ENCODE data around the gene LRP1B. TPM values are rescaled to one million over a fixed set of nuclear protein-coding genes. Genes with fewer than 3 reads are reported as not detected.

Gene LRP1B
- total and polyA plus RNA-seq, 2 donors (not counting 1 experiment from before 2014, with no cell fraction given), result not detected

DNA sequence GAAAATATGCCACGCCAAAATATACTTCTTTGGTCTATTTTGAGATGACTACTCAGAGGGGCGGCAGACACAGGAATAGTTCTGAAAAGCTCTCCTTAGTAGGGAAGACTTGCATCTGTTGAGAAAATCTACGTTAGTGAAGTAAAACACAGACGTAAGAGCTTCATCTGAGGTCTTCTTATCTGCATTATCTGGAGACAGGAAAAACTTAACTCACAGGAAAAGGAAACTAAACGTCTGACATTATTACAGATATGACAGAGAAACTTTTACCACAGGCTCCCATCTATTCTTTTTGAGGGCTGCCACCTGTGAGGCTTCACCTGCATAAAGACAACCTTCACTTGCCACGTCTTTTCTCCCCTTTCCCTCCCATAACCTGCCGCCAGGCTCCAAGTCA, 1295.7 kb downstream of the LRP1B start:
- no peaks in the 10 kb centered on the region for H3K27me3 Mint-ChIP-seq

DNA sequence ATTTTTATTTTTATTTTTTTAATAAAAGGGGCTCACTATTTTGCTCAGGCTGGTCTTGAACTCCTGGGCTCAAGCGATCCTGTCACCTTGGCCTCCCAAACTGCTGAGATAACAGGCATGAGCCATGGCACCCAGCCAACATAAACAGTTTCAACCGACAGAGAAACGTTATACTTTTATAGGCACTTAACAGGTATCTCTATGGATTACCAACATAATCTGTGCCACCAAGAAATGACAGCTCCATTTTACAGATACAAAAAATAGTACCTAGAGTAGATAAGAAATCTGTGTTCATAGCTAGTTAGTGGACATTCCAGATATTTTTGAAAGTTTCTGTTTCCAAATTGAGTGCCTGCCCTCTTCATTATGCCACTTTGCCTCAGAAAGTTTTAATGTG, 1316.7 kb downstream of the LRP1B start:
- no peak for DNase-seq
- Histone ChIP-seq H3K4me2 (replicated peaks; ENCODE audit: low read depth, low read length, poor library complexity, severe bottlenecking) (no peak overlapping the region), H3K27me3 (replicated peaks in 1 of 4; ENCODE audit: control extremely low read depth in 1 of 4, control insufficient read depth in 3 of 4, insufficient read depth in 4 of 4, low read length in 3 of 4) (no peaks in the 10 kb centered on the region), H3K27ac (ENCODE audit: low read length in 2 of 2) (no peak overlapping the region), H3K9me3 (ENCODE audit: control extremely low read depth in 1 of 3, control insufficient read depth in 2 of 3, insufficient read depth in 1 of 3, low read length in 2 of 3) (no peaks in the 10 kb centered on the region), H3K36me3 (replicated peaks in 1 of 2; ENCODE audit: control extremely low read depth in 1 of 2, control insufficient read depth in 1 of 2, extremely low read depth in 1 of 2, insufficient read depth in 2 of 2, low read length in 1 of 2) (no peaks in the 10 kb centered on the region), H2AFZ (ENCODE audit: insufficient read depth, low read depth, low read length, poor library complexity, severe bottlenecking) (no peak overlapping the region), H3K79me2 (ENCODE audit: control insufficient read depth, insufficient read depth, low read length) (no peaks in the 10 kb centered on the region), H4K20me1 (ENCODE audit: control insufficient read depth, insufficient read depth, low read length, poor library complexity, severe bottlenecking) (no peaks in the 10 kb centered on the region), H3K9ac (ENCODE audit: low read length) (no peak overlapping the region), H3K4me1 (ENCODE audit: control insufficient read depth in 2 of 2, insufficient read depth in 2 of 2, low read length in 2 of 2) (no peaks in the 10 kb centered on the region), H3K4me3 (ENCODE audit: control extremely low read depth in 1 of 5, extremely low read depth in 1 of 5, insufficient read depth in 1 of 5, low read depth in 2 of 5, low read length in 4 of 5) (no peak overlapping the region)
- TF ChIP-seq, protein P1, sequence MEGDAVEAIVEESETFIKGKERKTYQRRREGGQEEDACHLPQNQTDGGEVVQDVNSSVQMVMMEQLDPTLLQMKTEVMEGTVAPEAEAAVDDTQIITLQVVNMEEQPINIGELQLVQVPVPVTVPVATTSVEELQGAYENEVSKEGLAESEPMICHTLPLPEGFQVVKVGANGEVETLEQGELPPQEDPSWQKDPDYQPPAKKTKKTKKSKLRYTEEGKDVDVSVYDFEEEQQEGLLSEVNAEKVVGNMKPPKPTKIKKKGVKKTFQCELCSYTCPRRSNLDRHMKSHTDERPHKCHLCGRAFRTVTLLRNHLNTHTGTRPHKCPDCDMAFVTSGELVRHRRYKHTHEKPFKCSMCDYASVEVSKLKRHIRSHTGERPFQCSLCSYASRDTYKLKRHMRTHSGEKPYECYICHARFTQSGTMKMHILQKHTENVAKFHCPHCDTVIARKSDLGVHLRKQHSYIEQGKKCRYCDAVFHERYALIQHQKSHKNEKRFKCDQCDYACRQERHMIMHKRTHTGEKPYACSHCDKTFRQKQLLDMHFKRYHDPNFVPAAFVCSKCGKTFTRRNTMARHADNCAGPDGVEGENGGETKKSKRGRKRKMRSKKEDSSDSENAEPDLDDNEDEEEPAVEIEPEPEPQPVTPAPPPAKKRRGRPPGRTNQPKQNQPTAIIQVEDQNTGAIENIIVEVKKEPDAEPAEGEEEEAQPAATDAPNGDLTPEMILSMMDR (IDR thresholded peaks at IDR 0.05), result no peak
- no peak for TF ChIP-seq EZH2 (IDR thresholded peaks at IDR 0.05; ENCODE audit: borderline replicate concordance, insufficient read depth, low read depth, low read length, poor library complexity, severe bottlenecking)
- H3K9me3 Mint-ChIP-seq (ENCODE audit: insufficient read depth), result no peaks in the 10 kb centered on the region
- H3K4me1 Mint-ChIP-seq, result no peaks in the 10 kb centered on the region
- no peak overlapping the region for H3K27ac Mint-ChIP-seq
- no peak for ATAC-seq (ENCODE audit: low read depth)
- 38% methylated on average over 1 of the region's 3 CpGs for WGBS (ENCODE audit: insufficient coverage)
- intact Hi-C loops (cut with micrococcal nuclease), result no loop called here
- ChIA-PET POLR2A (no interaction called here), CTCF (no interaction called here)
- no peak overlapping the region for H3K4me3 Mint-ChIP-seq
- no peaks in the 10 kb centered on the region for H3K27me3 Mint-ChIP-seq

More for the DNA sequence above, 1295.7 kb downstream of the LRP1B start:
- 100% methylated on average over 2 of the region's 7 CpGs for WGBS (ENCODE audit: insufficient coverage)
- H3K27ac ChIP-seq (ENCODE audit: low read length in 2 of 2), result no peak overlapping the region
- ChIA-PET CTCF (no interaction called here), POLR2A (no interaction called here)
- H3K4me3 Mint-ChIP-seq, result no peak overlapping the region
- no peaks in the 10 kb centered on the region for H3K36me3 ChIP-seq (replicated peaks in 1 of 2; ENCODE audit: control extremely low read depth in 1 of 2, control insufficient read depth in 1 of 2, extremely low read depth in 1 of 2, insufficient read depth in 2 of 2, low read length in 1 of 2)
- H3K27ac Mint-ChIP-seq, result no peak overlapping the region
- no peaks in the 10 kb centered on the region for H3K4me1 Mint-ChIP-seq
- TF ChIP-seq, protein P1 (IDR thresholded peaks at IDR 0.05), result no peak
- no peak for TF ChIP-seq EZH2 (IDR thresholded peaks at IDR 0.05; ENCODE audit: borderline replicate concordance, insufficient read depth, low read depth, low read length, poor library complexity, severe bottlenecking)
- no peaks in the 10 kb centered on the region for H3K9me3 ChIP-seq (ENCODE audit: control extremely low read depth in 1 of 3, control insufficient read depth in 2 of 3, insufficient read depth in 1 of 3, low read length in 2 of 3)
- H3K9ac ChIP-seq (ENCODE audit: low read length), result no peak overlapping the region
- H3K4me3 ChIP-seq (ENCODE audit: control extremely low read depth in 1 of 5, extremely low read depth in 1 of 5, insufficient read depth in 1 of 5, low read depth in 2 of 5, low read length in 4 of 5), result no peak overlapping the region
- no peak overlapping the region for H3K4me2 ChIP-seq (replicated peaks; ENCODE audit: low read depth, low read length, poor library complexity, severe bottlenecking)
- no peaks in the 10 kb centered on the region for H3K4me1 ChIP-seq (ENCODE audit: control insufficient read depth in 2 of 2, insufficient read depth in 2 of 2, low read length in 2 of 2)
- DNase-seq (no peak), ATAC-seq (ENCODE audit: low read depth) (no peak)
- H4K20me1 ChIP-seq (ENCODE audit: control insufficient read depth, insufficient read depth, low read length, poor library complexity, severe bottlenecking), result no peaks in the 10 kb centered on the region
- H3K79me2 ChIP-seq (ENCODE audit: control insufficient read depth, insufficient read depth, low read length), result no peaks in the 10 kb centered on the region
- H3K9me3 Mint-ChIP-seq (ENCODE audit: insufficient read depth), result peaks cover 5% of the 10 kb centered on the region
- H2AFZ ChIP-seq (ENCODE audit: insufficient read depth, low read depth, low read length, poor library complexity, severe bottlenecking), result no peak overlapping the region
- intact Hi-C loops (cut with micrococcal nuclease), result no loop called here
- no peaks in the 10 kb centered on the region for H3K27me3 ChIP-seq (replicated peaks in 1 of 4; ENCODE audit: control extremely low read depth in 1 of 4, control insufficient read depth in 3 of 4, insufficient read depth in 4 of 4, low read length in 3 of 4)
